ENCODE measurements around the gene EGFR.

EGFR gene

DNA sequence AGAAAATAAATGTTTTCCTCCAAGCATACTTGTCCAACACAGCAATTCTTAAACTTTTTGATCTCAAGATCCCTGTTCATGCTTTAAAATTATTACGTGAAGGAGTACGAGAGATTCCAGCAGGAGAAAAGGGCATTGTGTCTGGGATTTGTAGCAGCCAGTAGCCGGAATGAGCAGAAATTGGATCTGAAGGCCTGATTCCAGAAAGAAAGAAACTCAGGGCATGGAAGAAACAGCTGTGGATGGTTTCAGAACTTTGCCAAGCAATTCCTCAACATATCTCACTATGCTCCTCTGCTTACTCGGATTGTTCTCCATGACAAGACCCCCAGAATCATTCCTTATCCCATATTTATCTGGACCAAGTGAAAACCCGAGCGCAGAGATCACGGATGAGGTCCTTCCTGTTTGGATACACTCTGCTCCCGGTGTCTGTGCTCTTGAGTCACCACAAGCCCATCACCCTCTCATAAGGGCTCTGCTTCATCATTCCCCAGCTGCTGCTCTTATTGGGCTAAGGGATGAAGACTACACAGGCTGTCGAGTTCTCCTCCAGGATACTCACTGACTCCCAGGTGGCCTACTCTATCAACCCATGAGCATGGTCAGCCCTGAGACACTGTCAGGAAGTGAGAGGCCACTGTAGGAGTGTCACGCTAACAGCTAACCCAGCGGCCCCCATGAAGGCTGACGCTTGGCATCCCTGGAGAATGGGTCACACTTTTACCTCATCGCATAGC, 225.4 kb downstream of the EGFR start:
- Histone ChIP-seq H2AFZ (ENCODE audit: low read length) (no peak overlapping the region), H3K36me3 (ENCODE audit: insufficient read depth, low read length) (no peaks in the 10 kb centered on the region), H3K4me3 (ENCODE audit: low read length, poor library complexity, severe bottlenecking) (no peak overlapping the region), H3K27me3 (ENCODE audit: insufficient read depth, low read length, poor library complexity, severe bottlenecking) (no peaks in the 10 kb centered on the region), H3K4me1 (ENCODE audit: insufficient read depth, low read length, poor library complexity, severe bottlenecking) (no peaks in the 10 kb centered on the region), H3K4me2 (ENCODE audit: low read depth, low read length, poor library complexity, severe bottlenecking) (no peak overlapping the region), H3K9ac (ENCODE audit: low read depth, low read length, poor library complexity, severe bottlenecking) (no peak overlapping the region), H3K79me2 (ENCODE audit: insufficient read depth, low read length) (no peaks in the 10 kb centered on the region), H4K20me1 (ENCODE audit: insufficient read depth, low read length, poor library complexity, severe bottlenecking) (no peaks in the 10 kb centered on the region), H3K9me2 (replicated peaks; ENCODE audit: low read depth, low read length) (no peaks in the 10 kb centered on the region), H3K9me3 (ENCODE audit: insufficient read depth, low read depth, low read length) (peaks cover 3% of the 10 kb centered on the region; the same call in 1 of the 2 replicates), H3F3A (ENCODE audit: low read depth) (no peaks in the 10 kb centered on the region)
- no peak for TF ChIP-seq EZH2phosphoT487 (IDR thresholded peaks at IDR 0.05; ENCODE audit: borderline replicate concordance)
- TF ChIP-seq, protein P1, sequence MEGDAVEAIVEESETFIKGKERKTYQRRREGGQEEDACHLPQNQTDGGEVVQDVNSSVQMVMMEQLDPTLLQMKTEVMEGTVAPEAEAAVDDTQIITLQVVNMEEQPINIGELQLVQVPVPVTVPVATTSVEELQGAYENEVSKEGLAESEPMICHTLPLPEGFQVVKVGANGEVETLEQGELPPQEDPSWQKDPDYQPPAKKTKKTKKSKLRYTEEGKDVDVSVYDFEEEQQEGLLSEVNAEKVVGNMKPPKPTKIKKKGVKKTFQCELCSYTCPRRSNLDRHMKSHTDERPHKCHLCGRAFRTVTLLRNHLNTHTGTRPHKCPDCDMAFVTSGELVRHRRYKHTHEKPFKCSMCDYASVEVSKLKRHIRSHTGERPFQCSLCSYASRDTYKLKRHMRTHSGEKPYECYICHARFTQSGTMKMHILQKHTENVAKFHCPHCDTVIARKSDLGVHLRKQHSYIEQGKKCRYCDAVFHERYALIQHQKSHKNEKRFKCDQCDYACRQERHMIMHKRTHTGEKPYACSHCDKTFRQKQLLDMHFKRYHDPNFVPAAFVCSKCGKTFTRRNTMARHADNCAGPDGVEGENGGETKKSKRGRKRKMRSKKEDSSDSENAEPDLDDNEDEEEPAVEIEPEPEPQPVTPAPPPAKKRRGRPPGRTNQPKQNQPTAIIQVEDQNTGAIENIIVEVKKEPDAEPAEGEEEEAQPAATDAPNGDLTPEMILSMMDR (conservative IDR thresholded peaks at IDR 0.05; ENCODE audit: low read length), result no peak

DNA sequence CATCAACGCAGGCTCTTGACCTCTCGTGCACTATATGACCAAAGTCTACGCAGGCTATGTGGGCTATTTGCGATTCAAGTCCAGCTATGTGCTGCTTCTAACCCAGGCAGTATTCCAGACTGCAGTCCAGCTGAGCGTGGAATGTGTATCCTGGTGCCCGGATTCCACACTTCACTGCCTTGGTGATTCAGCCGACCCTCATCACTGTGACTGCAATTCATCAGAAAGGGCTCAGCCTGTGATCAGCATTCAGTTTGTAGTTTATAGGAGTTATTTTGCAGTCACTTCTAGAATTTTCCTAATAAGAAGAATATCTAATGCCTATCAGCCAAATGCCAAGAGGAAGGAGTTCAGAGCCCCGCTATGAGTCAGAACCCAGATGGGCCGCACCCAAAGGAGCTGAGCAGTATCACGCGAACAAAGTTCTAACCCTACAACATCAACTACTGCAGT, 226.5 kb downstream of the EGFR start:
- peaks cover 3% of the 10 kb centered on the region; the same call in 1 of the 2 replicates for H3K9me3 ChIP-seq (ENCODE audit: insufficient read depth, low read depth, low read length)
- TF ChIP-seq, protein P1 (conservative IDR thresholded peaks at IDR 0.05; ENCODE audit: low read length), result no peak
- no peak for TF ChIP-seq EZH2phosphoT487 (IDR thresholded peaks at IDR 0.05; ENCODE audit: borderline replicate concordance)
- no peak overlapping the region for H3K4me2 ChIP-seq (ENCODE audit: low read depth, low read length, poor library complexity, severe bottlenecking)
- H3K79me2 ChIP-seq (ENCODE audit: insufficient read depth, low read length), result no peaks in the 10 kb centered on the region
- no peaks in the 10 kb centered on the region for H3K36me3 ChIP-seq (ENCODE audit: insufficient read depth, low read length)
- no peaks in the 10 kb centered on the region for H4K20me1 ChIP-seq (ENCODE audit: insufficient read depth, low read length, poor library complexity, severe bottlenecking)
- H2AFZ ChIP-seq (ENCODE audit: low read length), result no peak overlapping the region
- H3F3A ChIP-seq (ENCODE audit: low read depth), result no peaks in the 10 kb centered on the region
- H3K27me3 ChIP-seq (ENCODE audit: insufficient read depth, low read length, poor library complexity, severe bottlenecking), result no peaks in the 10 kb centered on the region
- H3K9me2 ChIP-seq (replicated peaks; ENCODE audit: low read depth, low read length), result no peaks in the 10 kb centered on the region
- no peak overlapping the region for H3K9ac ChIP-seq (ENCODE audit: low read depth, low read length, poor library complexity, severe bottlenecking)
- no peak overlapping the region for H3K4me3 ChIP-seq (ENCODE audit: low read length, poor library complexity, severe bottlenecking)
- H3K4me1 ChIP-seq (ENCODE audit: insufficient read depth, low read length, poor library complexity, severe bottlenecking), result no peaks in the 10 kb centered on the region

DNA sequence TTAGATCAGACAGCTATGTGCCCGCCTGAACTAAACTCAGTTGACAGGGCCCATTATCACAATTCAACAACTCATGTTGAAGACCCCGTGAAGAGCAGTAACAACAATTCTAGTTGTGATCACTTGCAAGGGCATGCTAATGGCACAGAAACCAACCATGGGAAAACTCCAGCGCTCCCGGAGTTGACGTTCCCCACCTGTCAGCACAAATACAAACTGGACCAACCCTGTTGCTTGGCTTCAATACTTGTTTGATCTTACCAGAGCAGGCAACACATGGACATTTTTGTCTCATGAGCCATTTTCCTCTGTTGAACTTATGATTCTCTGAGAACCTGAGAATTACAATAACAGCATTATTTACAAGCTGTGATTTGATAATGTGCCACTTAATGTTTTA, 227.4 kb downstream of the EGFR start:
- no peaks in the 10 kb centered on the region for H3K36me3 ChIP-seq (ENCODE audit: insufficient read depth, low read length)
- H3K4me1 ChIP-seq (ENCODE audit: insufficient read depth, low read length, poor library complexity, severe bottlenecking), result no peaks in the 10 kb centered on the region
- H3K4me3 ChIP-seq (ENCODE audit: low read length, poor library complexity, severe bottlenecking), result no peak overlapping the region
- TF ChIP-seq, protein P1 (conservative IDR thresholded peaks at IDR 0.05; ENCODE audit: low read length), result no peak
- no peak for TF ChIP-seq EZH2phosphoT487 (IDR thresholded peaks at IDR 0.05; ENCODE audit: borderline replicate concordance)
- H3K4me2 ChIP-seq (ENCODE audit: low read depth, low read length, poor library complexity, severe bottlenecking), result no peak overlapping the region
- H3K9me3 ChIP-seq (ENCODE audit: insufficient read depth, low read depth, low read length), result peaks cover 3% of the 10 kb centered on the region; the same call in 1 of the 2 replicates
- H4K20me1 ChIP-seq (ENCODE audit: insufficient read depth, low read length, poor library complexity, severe bottlenecking), result no peaks in the 10 kb centered on the region
- H3K9me2 ChIP-seq (replicated peaks; ENCODE audit: low read depth, low read length), result no peaks in the 10 kb centered on the region
- H3K27me3 ChIP-seq (ENCODE audit: insufficient read depth, low read length, poor library complexity, severe bottlenecking), result no peaks in the 10 kb centered on the region
- H2AFZ ChIP-seq (ENCODE audit: low read length), result no peak overlapping the region
- H3F3A ChIP-seq (ENCODE audit: low read depth), result no peaks in the 10 kb centered on the region
- H3K79me2 ChIP-seq (ENCODE audit: insufficient read depth, low read length), result no peaks in the 10 kb centered on the region
- H3K9ac ChIP-seq (ENCODE audit: low read depth, low read length, poor library complexity, severe bottlenecking), result no peak overlapping the region

Data from Loucy (cell line).